Measurements from ENCODE around the gene RUSC2. TPM values are rescaled to one million over a fixed set of nuclear protein-coding genes. Genes with fewer than 3 reads are reported as not detected.
"Not testable (repeated sequence)": the region's sequence is repeated elsewhere in the genome, so short reads cannot be mapped to it uniquely, and the experiment has no call there.

RUSC2 gene
- total RNA-seq, 2 donors from 2014 or later: 1.3 to 1.9 TPM

DNA sequence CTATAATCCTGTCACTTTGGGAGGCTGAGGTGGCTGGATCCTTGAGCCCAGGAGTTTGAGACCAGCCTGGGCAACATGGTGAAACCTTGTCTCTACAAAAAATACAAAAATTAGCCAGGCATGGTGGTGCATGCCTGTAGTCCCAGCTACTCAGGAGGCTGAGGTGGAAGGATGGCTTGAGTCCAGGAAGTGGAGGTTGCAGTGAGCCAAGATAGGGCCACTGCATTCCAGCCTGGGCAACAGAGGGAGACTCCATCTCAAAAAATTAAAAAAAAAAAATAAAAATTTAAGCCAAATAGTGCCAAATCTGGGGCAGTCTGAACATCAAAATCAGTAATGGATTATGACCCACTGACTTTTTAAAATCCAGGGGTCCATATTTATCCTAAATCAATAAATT, 33.6 kb downstream of the RUSC2 start:
- not testable (repeated sequence) for H3K4me1 Mint-ChIP-seq; H3K36me3 Mint-ChIP-seq (ENCODE audit: low read depth); H3K4me3 Mint-ChIP-seq; ATAC-seq (replicated peaks); H3K9me3 Mint-ChIP-seq; H3K27ac Mint-ChIP-seq; H3K27me3 Mint-ChIP-seq

DNA sequence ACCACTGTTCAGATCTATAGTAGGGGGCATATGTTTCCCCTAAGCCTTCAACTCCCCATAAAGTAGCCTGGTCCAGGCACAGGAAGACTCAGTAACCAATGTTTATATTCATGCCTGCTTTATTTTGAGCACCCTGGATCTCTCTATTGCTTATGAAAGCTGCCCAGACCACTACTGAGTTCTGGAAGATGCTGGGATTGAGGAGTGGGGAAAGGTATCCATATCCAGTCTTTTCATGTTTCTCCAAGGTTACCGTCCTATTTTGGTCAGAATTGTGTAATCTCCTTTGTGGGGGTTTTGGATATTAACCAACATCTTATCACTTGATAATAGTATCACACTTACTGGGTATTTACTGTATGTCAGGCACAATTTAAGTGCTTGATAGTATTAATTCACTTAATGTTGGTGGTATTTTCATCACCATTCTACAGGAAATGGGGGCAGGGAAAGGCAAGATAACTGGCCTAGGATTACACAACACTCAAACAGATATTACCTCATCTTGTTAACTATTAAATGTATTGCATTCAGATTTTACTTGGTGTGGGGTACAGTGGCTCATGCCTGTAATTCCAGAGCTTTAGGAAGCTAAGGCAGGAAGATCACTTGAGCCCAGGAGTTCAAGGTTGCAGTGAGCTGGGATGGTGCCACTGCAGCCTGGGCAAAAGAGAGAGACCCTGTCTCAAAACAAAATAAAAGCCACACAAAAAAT, 36.3 kb downstream of the RUSC2 start:
- no peak overlapping the region for H3K4me3 Mint-ChIP-seq
- no peaks in the 10 kb centered on the region for H3K4me1 Mint-ChIP-seq
- no peak for ATAC-seq (replicated peaks)
- H3K27me3 Mint-ChIP-seq: no peaks in the 10 kb centered on the region
- H3K36me3 Mint-ChIP-seq (ENCODE audit: low read depth): no peaks in the 10 kb centered on the region
- H3K27ac Mint-ChIP-seq: no peak overlapping the region
- no peaks in the 10 kb centered on the region for H3K9me3 Mint-ChIP-seq

GRCh38 chr9:35529161-35529823, 39.4 kb downstream of the RUSC2 start:
- Mint-ChIP-seq H3K27ac (no peak overlapping the region), H3K9me3 (no peaks in the 10 kb centered on the region), H3K4me3 (no peak overlapping the region), H3K36me3 (ENCODE audit: low read depth) (no peaks in the 10 kb centered on the region), H3K4me1 (no peaks in the 10 kb centered on the region), H3K27me3 (peaks cover 5% of the 10 kb centered on the region)
- no peak for ATAC-seq (replicated peaks)

DNA sequence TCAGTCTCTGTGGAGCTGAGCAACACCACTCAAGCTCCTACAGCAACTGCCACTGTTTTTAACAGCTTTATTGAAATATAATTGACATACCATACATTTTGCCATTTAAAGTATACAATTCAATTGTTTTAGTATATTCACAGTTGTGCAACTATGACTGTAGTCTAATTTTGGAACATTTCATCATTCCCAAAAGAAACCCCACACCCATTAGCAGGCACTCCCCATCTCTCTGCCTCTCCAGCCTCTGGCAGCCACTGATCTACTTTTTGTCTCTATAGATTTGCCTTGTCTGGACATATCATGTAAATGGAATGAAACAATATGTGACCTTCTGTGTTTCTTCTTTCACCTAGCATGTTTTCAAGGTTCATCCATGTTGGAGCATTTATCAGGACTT, 43.5 kb downstream of the RUSC2 start:
- Mint-ChIP-seq H3K27me3 (peaks cover 17% of the 10 kb centered on the region), H3K4me1 (no peaks in the 10 kb centered on the region), H3K9me3 (no peaks in the 10 kb centered on the region), H3K36me3 (ENCODE audit: low read depth) (no peaks in the 10 kb centered on the region), H3K4me3 (no peak overlapping the region), H3K27ac (no peak overlapping the region)
- ATAC-seq (replicated peaks): no peak

DNA sequence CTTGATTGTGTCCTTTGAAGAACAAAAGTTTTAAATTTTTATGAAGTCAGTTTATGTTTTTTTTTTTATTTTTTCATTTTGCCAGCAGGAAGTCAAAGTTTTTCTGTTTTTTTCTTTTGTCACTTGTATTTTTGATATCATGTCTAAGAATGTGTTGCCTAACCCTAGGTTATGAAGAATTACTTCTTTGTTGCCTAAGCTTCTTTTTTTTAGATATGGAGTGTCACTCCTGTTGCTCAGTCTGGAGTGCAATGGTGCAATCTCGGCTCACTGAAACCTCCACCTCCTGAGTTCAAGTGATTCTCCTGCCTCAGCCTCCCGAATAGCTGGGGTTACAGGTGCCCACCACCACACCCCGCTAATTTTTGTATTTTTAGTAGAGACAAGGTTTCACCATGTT, 45.0 kb downstream of the RUSC2 start:
- H3K4me1 Mint-ChIP-seq; H3K4me3 Mint-ChIP-seq; H3K27ac Mint-ChIP-seq; ATAC-seq (replicated peaks); H3K9me3 Mint-ChIP-seq; H3K36me3 Mint-ChIP-seq (ENCODE audit: low read depth): not testable (repeated sequence)
- peaks cover 21% of the 10 kb centered on the region for H3K27me3 Mint-ChIP-seq

DNA sequence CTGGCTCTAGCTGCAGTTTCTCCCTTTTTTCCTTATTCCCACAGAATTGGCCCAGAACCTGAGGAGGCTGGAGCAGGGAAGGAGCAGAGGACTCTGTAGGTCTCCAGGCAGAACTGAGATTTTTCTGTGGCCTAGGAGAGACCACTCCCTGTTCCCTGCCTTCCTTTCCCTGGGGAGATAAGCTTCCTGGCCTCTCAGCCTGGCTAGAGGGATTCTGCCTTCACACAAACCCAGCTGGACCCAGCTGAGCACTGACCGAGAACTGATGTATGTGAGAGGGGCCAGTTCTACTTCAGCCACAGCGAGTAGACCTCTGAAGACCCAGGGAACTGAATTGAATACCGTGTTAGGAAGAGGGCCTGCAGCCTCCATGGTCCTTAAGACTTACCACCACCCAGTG, 48.0 kb downstream of the RUSC2 start:
- no peak for ATAC-seq (replicated peaks)
- H3K4me1 Mint-ChIP-seq: no peaks in the 10 kb centered on the region
- H3K4me3 Mint-ChIP-seq: no peak overlapping the region
- no peaks in the 10 kb centered on the region for H3K9me3 Mint-ChIP-seq
- H3K27ac Mint-ChIP-seq: no peak overlapping the region
- H3K36me3 Mint-ChIP-seq (ENCODE audit: low read depth): no peaks in the 10 kb centered on the region
- peaks cover 32% of the 10 kb centered on the region for H3K27me3 Mint-ChIP-seq

GRCh38 chr9:35538361-35539234, 48.7 kb downstream of the RUSC2 start:
- Mint-ChIP-seq H3K4me3 (no peak overlapping the region), H3K27me3 (peaks cover 28% of the 10 kb centered on the region), H3K9me3 (no peaks in the 10 kb centered on the region), H3K4me1 (no peaks in the 10 kb centered on the region), H3K27ac (no peak overlapping the region), H3K36me3 (ENCODE audit: low read depth) (no peaks in the 10 kb centered on the region)
- no peak for ATAC-seq (replicated peaks)

Other genes with a start within 250 kb of the RUSC2 start
- gene TESK1, start 115.2 kb downstream of the RUSC2 start, total RNA-seq: 10 to 100 TPM; 23.5 to 39.0 TPM
- gene CD72, start 128.3 kb downstream of the RUSC2 start, total RNA-seq: 10 to 100 TPM in 1 of 2 donors, 1 to 10 TPM in 1; 7.5 to 43.2 TPM
- gene SIT1, start 160.8 kb downstream of the RUSC2 start, total RNA-seq: 100 to 1,000 TPM in 1 of 2 donors, 10 to 100 TPM in 1; 97.0 to 135 TPM
- gene RMRP, start 167.9 kb downstream of the RUSC2 start, total RNA-seq: over 10,000 TPM in 1 of 2 donors, 1,000 to 10,000 TPM in 1; 5,785 to 10,768 TPM
- gene CCDC107, start 168.2 kb downstream of the RUSC2 start, total RNA-seq: 10 to 100 TPM; 17.5 to 19.8 TPM
- gene ARHGEF39, start 175.1 kb downstream of the RUSC2 start, total RNA-seq: 10 to 100 TPM in 1 of 2 donors, 1 to 10 TPM in 1; 9.4 to 16.1 TPM
- 10 to 100 TPM in 1 of 2 donors, under 1 TPM in 1; 0.89 to 31.7 TPM for gene CA9, start 183.8 kb downstream of the RUSC2 start, total RNA-seq
- gene TPM2, start 199.8 kb downstream of the RUSC2 start, total RNA-seq: 1 to 10 TPM; 4.1 to 6.2 TPM
- 100 to 1,000 TPM; 293 to 458 TPM for gene TLN1, start 242.1 kb downstream of the RUSC2 start, total RNA-seq
- gene CREB3, start 242.6 kb downstream of the RUSC2 start, total RNA-seq: 10 to 100 TPM; 23.9 to 40.3 TPM

All from activated T-helper 17 cell treated with anti-CD3 and anti-CD28 coated beads, Interleukin-2, amount 50 U/mL, for 72 hours (primary cell).